K562 (cell line): Measurements from ENCODE around the gene ZNF584. TPM values are rescaled to one million over a fixed set of nuclear protein-coding genes. Genes with fewer than 3 reads are reported as not detected.
A peak's percentile ranks its signal among the peaks of the same experiment; 100 is the strongest.

Experiments used
- ATF7 ChIP-seq: fragments of 450-650 bp; IDR thresholded peaks from 2 replicates; pipeline ENCODE4 v1.7.1; 2014; ENCODE audit warnings: mild to moderate bottlenecking, moderate library complexity
- CCNT2 ChIP-seq: IDR thresholded peaks from 2 replicates; pipeline ENCODE4 v1.6.1; 2011; ENCODE audit warnings: borderline replicate concordance, low read depth, mild to moderate bottlenecking, moderate library complexity, mixed read lengths, low read length; ENCODE audit not compliant: insufficient read length; ENCODE audit errors: extremely low read depth
- CTBP1 ChIP-seq: fragments of 450-650 bp; IDR thresholded peaks from 2 replicates; pipeline ENCODE4 v1.6.1; 2016; ENCODE audit warnings: borderline replicate concordance
- EHMT2 ChIP-seq: fragments of 450-650 bp; IDR thresholded peaks from 2 replicates; pipeline ENCODE4 v1.6.1; 2018; ENCODE audit warnings: antibody characterized with exemption
- GATAD2A ChIP-seq: fragments of 450-650 bp; IDR thresholded peaks from 2 replicates; pipeline ENCODE4 v1.6.1; 2017
- GTF2F1 ChIP-seq: IDR thresholded peaks from 2 replicates; pipeline ENCODE4 v1.6.1; 2011; ENCODE audit warnings: low read depth, low read length, improper control_type of control experiment
- HOXB6 ChIP-seq: fragments of 250-450 bp; sonication (Bioruptor Pico); IDR thresholded peaks from 2 replicates; pipeline ENCODE4 v1.5.1; 2022; ENCODE audit warnings: mild to moderate bottlenecking, borderline replicate concordance
- KDM5B ChIP-seq: fragments of 200-600 bp; sonication (generic); IDR thresholded peaks from 2 replicates; pipeline ENCODE4 v1.6.1; 2012; ENCODE audit warnings: low read depth, mild to moderate bottlenecking, moderate library complexity, low read length, control low read depth, inconsistent platforms; ENCODE audit not compliant: insufficient replicate concordance
- MAZ ChIP-seq, 2 experiments: fragments of 450-650 bp in 1 of 2; sonication (generic) in 1 of 2; formaldehyde crosslinking; IDR thresholded peaks in 1 of 2; conservative IDR thresholded peaks in 1 of 2; 2 replicates each; pipeline versions ENCODE4 v1.4.0 to v1.5.0; 2020; ENCODE audit warnings: mild to moderate bottlenecking in 1 of 2, missing genetic modification reagents in 1 of 2
- MBD2 ChIP-seq: sonication (generic); IDR thresholded peaks from 2 replicates; pipeline ENCODE4 v1.6.1; 2016; ENCODE audit warnings: low read depth, borderline replicate concordance
- MYBL2 ChIP-seq, 2 experiments: fragments of 450-650 bp in 1 of 2; sonication (generic) in 1 of 2; formaldehyde crosslinking in 1 of 2; IDR thresholded peaks; 2 replicates each; pipeline versions ENCODE4 v1.6.1 to v1.8.1; 2017 to 2022; ENCODE audit warnings: borderline replicate concordance in 1 of 2, inconsistent platforms in 1 of 2, low read depth in 1 of 2, mild to moderate bottlenecking in 1 of 2, missing genetic modification reagents in 1 of 2, moderate library complexity in 1 of 2
- PHB ChIP-seq: fragments of 250-450 bp; sonication (Bioruptor Pico); IDR thresholded peaks from 2 replicates; pipeline ENCODE4 v1.5.0; 2021
- RBBP5 ChIP-seq: fragments of 200-600 bp; sonication (generic); IDR thresholded peaks from 2 replicates; pipeline ENCODE4 v1.6.1; 2012; ENCODE audit warnings: borderline replicate concordance, mild to moderate bottlenecking, low read length, control low read depth, inconsistent platforms; ENCODE audit not compliant: insufficient read depth, poor library complexity, severe bottlenecking
- RBM15 ChIP-seq: fragments of 200-400 bp; formaldehyde crosslinking; IDR thresholded peaks from 2 replicates; pipeline ENCODE4 v1.6.1; 2018; ENCODE audit warnings: mild to moderate bottlenecking, low read length, moderate library complexity; ENCODE audit not compliant: insufficient read depth
- SIRT6 ChIP-seq: IDR thresholded peaks from one replicate; pipeline ENCODE4 v1.6.1; 2012; ENCODE audit warnings: low read depth, mild to moderate bottlenecking, control low read depth, inconsistent platforms, low read length, moderate library complexity
- ZBTB8A ChIP-seq: fragments of 450-650 bp; IDR thresholded peaks from 2 replicates; pipeline ENCODE4 v1.6.1; 2018; ENCODE audit warnings: mild to moderate bottlenecking, moderate library complexity; ENCODE audit not compliant: partially characterized antibody
- ZEB2 ChIP-seq: fragments of 450-650 bp; IDR thresholded peaks from 2 replicates; pipeline ENCODE4 v1.6.1; 2016
- ZFP1 ChIP-seq: fragments of 450-650 bp; formaldehyde crosslinking; IDR thresholded peaks from 2 replicates; pipeline ENCODE4 v1.4.0; 2020; ENCODE audit warnings: mild to moderate bottlenecking, mixed read lengths
- ZFP36 ChIP-seq: fragments of 150-350 bp; IDR thresholded peaks from 2 replicates; pipeline ENCODE4 v1.6.1; 2018; ENCODE audit warnings: low read length, low read depth; ENCODE audit not compliant: partially characterized antibody
- ZNF121 ChIP-seq: sonication (generic); formaldehyde crosslinking; conservative IDR thresholded peaks from 2 replicates; pipeline ENCODE4 v1.8.0; 2022; ENCODE audit warnings: missing genetic modification reagents
- ZNF274 ChIP-seq: IDR thresholded peaks from 2 replicates; pipeline ENCODE4 v1.6.1; 2011; ENCODE audit warnings: low read depth, mild to moderate bottlenecking, low read length, moderate library complexity, borderline replicate concordance
- ZNF707 ChIP-seq: fragments of 250-450 bp; sonication (Bioruptor Pico); conservative IDR thresholded peaks from 2 replicates; pipeline ENCODE4 v1.8.0; 2022; ENCODE audit warnings: inconsistent platforms, mild to moderate bottlenecking, moderate library complexity
- ZZZ3 ChIP-seq: fragments of 450-650 bp; IDR thresholded peaks from 2 replicates; pipeline ENCODE4 v1.6.1; 2016; ENCODE audit warnings: antibody characterized with exemption, mild to moderate bottlenecking, moderate library complexity
- polyA plus RNA-seq, 8 experiments: library from polyadenylated mRNA; depleted of rRNA in 4 of 8; stranded (reverse) in 5 of 8; unstranded in 3 of 8; fragments of >200 nt; fragmentation: Nextera tagmentation in 2 of 8; fragmentation: Illumina TruSeq in 1 of 8; extraction: Ambion mirVana in 2 of 8; extraction: Trizol in 1 of 8; gene quantifications; 2 replicates each; pipeline versions ENCODE4 v1.2.1 to v1.2.3, GENCODE V29; 2011 to 2014; ENCODE audit warnings: inconsistent platforms in 1 of 8, missing spikeins in 1 of 8
- total RNA-seq, 7 experiments: library from RNA; depleted of rRNA in 6 of 7; stranded (reverse); fragments of >200 nt in 6 of 7; fragmentation: Illumina TruSeq in 2 of 7; extraction: Trizol in 2 of 7; gene quantifications; 2 replicates each; pipeline versions ENCODE4 v1.2.1 to v1.2.3, GENCODE V29; 2011 to 2021; ENCODE audit warnings: low replicate concordance in 1 of 7
- TF ChIP-seq, protein P1 (sequence below): sonication (generic); formaldehyde crosslinking; IDR thresholded peaks from 2 replicates; pipeline ENCODE4 v1.8.1; 2022; ENCODE audit warnings: missing genetic modification reagents
- TF ChIP-seq, protein P2 (sequence below), 2 experiments: IDR thresholded peaks in 1 of 2; conservative IDR thresholded peaks in 1 of 2; 2 replicates each; pipeline ENCODE4 v1.6.1; 2016; ENCODE audit warnings: low read depth in 2 of 2, mild to moderate bottlenecking in 1 of 2, missing compliant biosample characterization in 1 of 2, missing genetic modification characterization in 1 of 2, moderate library complexity in 1 of 2

The ZNF584 gene
- total and polyA plus RNA-seq, 9 of the 15 experiments (the other 6 are each of a cell fraction or from before 2014, with no cell fraction given), result 5.8 to 43.4 (median 24.6) TPM

DNA sequence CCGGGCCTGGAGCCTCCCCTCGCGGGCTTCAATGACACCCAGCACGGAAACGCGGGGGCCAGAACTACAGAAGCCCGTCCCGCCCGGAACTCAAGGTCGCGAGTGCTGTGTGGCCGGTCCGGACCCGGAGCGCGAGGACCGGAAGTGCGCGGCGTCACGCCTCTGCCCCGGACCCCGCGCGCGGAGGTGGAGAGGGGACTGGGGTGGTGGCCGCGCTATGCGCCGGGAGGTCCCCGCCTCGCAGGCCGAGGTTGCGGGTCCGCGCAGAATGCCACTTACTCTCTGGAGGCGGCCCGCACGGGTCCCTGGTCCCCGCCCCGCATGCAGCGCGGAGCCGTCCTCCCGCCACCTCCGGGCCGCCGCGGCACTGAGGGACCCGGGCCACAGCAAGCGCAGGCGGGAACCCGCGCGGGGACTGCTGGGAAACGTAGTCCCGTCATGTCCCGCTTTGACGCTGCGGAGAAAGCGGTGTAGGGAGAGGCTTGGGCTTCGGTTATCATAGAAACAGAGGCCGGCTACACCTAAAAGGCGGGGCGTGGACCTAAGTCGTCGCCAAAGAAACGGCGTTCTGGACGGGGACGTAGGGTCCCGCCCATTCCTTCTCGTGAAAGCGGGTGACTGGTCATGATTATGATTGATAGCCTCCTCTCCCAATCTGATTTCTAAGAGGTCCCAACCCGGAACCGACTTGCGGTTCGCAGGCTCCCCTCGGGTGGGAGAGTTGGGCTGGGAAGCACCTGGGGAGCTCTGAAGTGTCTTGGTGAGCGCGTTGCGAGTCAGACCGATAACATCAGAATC, 27.6 kb upstream of the ZNF584 start, which contains the start of gene ZNF837 (continued):
- TF ChIP-seq ZNF707 (CRISPR knock-in tag) (no peak), ZNF274 (no peak; the same call in 1 of the 2 replicates), PHB (CRISPR knock-in tag) (no peak), MBD2 (peak; percentile 82), HOXB6 (no peak), ZFP36 (no peak), ZBTB8A (no peak), ZZZ3 (no peak), CCNT2 (peak; percentile 80), RBM15 (no peak), SIRT6 (no peak), ZFP1 (CRISPR knock-in tag) (no peak), CTBP1 (peak; percentile 91), ZNF121 (no peak), MAZ (CRISPR knock-in tag; conservative IDR thresholded peaks at IDR 0.05 in 1 of 2, IDR thresholded peaks at IDR 0.05 in 1 of 2) (peak; percentile 96 to 97), GATAD2A (peak; percentile 64; the same call in 1 of the 2 replicates), MYBL2 (IDR thresholded peaks at IDR 0.05; ENCODE audit: low read depth) (no peak), MYBL2 (CRISPR knock-in tag; IDR thresholded peaks at IDR 0.05; ENCODE audit: borderline replicate concordance) (no peak), ATF7 (peak; percentile 86), KDM5B (peak; percentile 64), RBBP5 (peak; percentile 96), ZEB2 (peak; percentile 97), GTF2F1 (peak; percentile 75; the same call in 1 of the 2 replicates), EHMT2 (no peak)
- TF ChIP-seq, protein P1, sequence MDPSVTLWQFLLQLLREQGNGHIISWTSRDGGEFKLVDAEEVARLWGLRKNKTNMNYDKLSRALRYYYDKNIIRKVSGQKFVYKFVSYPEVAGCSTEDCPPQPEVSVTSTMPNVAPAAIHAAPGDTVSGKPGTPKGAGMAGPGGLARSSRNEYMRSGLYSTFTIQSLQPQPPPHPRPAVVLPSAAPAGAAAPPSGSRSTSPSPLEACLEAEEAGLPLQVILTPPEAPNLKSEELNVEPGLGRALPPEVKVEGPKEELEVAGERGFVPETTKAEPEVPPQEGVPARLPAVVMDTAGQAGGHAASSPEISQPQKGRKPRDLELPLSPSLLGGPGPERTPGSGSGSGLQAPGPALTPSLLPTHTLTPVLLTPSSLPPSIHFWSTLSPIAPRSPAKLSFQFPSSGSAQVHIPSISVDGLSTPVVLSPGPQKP (CRISPR knock-in tag), result no peak
- TF ChIP-seq, protein P2, sequence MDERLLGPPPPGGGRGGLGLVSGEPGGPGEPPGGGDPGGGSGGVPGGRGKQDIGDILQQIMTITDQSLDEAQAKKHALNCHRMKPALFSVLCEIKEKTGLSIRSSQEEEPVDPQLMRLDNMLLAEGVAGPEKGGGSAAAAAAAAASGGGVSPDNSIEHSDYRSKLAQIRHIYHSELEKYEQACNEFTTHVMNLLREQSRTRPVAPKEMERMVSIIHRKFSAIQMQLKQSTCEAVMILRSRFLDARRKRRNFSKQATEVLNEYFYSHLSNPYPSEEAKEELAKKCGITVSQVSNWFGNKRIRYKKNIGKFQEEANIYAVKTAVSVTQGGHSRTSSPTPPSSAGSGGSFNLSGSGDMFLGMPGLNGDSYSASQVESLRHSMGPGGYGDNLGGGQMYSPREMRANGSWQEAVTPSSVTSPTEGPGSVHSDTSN (CRISPR knock-in tag; IDR thresholded peaks at IDR 0.05; ENCODE audit: low read depth), result peak; percentile 91
- TF ChIP-seq, protein P2 (tag; conservative IDR thresholded peaks at IDR 0.05; ENCODE audit: low read depth), result peak; percentile 99
